Upper lobe of left lung (tissue), 6 donors: ENCODE data around the gene GRPEL1. TPM values are rescaled to one million over a fixed set of nuclear protein-coding genes. Genes with fewer than 3 reads are reported as not detected.

Source experiments
- ATAC-seq, 2 donors: fragments of 200-7000 bp; cut with Tn5 transposase; one replicate each; pipeline ENCODE4 v1.9.1; 2022; ENCODE audit warnings: mild to moderate bottlenecking in 2 of 2, moderate library complexity in 2 of 2; ENCODE audit not compliant: low FRiP score in 2 of 2
- DNase-seq, 2 donors: peaks; one replicate each; pipeline ENCODE4 v3.0.0-alpha.2; 2019 to 2020
- H3K27ac ChIP-seq, 4 donors: fragments of 200-600 bp; sonication (generic); one replicate each; pipeline ENCODE4 v1.5.1; 2016 to 2019
- H3K27me3 ChIP-seq, 4 donors: fragments of 200-600 bp; sonication (generic); one replicate each; pipeline ENCODE4 v1.5.1; 2017 to 2019
- H3K36me3 ChIP-seq, 4 donors: fragments of 200-600 bp; sonication (generic); one replicate each; pipeline ENCODE4 v1.5.1; 2016 to 2019
- H3K4me1 ChIP-seq, 4 donors: fragments of 200-600 bp; sonication (generic); one replicate each; pipeline ENCODE4 v1.5.1; 2018 to 2019
- H3K4me3 ChIP-seq, 4 donors: fragments of 200-600 bp; sonication (generic); one replicate each; pipeline ENCODE4 v1.5.1; 2017 to 2019; ENCODE audit warnings: mild to moderate bottlenecking in 2 of 4, moderate library complexity in 1 of 4
- H3K9me3 ChIP-seq, 4 donors: fragments of 200-600 bp; sonication (generic); one replicate each; pipeline ENCODE4 v1.5.1; 2018 to 2019
- EP300 ChIP-seq, 4 donors: sonication (generic); formaldehyde crosslinking; IDR thresholded peaks; one replicate each; pipeline ENCODE4 v1.5.1; 2017; ENCODE audit warnings: antibody characterized with exemption in 4 of 4, control low read depth in 2 of 4
- POLR2A ChIP-seq, 4 donors: fragments of 450-650 bp; IDR thresholded peaks; one replicate each; pipeline ENCODE4 v1.5.1; 2016 to 2017; ENCODE audit warnings: antibody characterized with exemption in 4 of 4, mild to moderate bottlenecking in 2 of 4
- POLR2AphosphoS5 ChIP-seq, 2 donors: sonication (generic); formaldehyde crosslinking; IDR thresholded peaks; one replicate each; pipeline ENCODE4 v1.5.1; 2017; ENCODE audit warnings: antibody characterized with exemption in 2 of 2
- WGBS, 2 donors: methylation state at CpG; one replicate each; pipeline ENCODE4 v1.1.5; 2017 to 2018; 5-methylcytosine and 5-hydroxymethylcytosine counted together
- total RNA-seq, 6 donors: library from RNA; depleted of rRNA in 4 of 6; stranded (reverse); fragments of >200 nt in 4 of 6; gene quantifications; one replicate each; pipeline versions ENCODE4 v1.1.0 to v1.2.1, GENCODE V29; 2016 to 2021
- TF ChIP-seq, protein P1 (sequence below), 6 experiments: fragments of 450-650 bp in 4 of 6; fragments of 200-600 bp in 2 of 6; sonication (generic) in 2 of 6; IDR thresholded peaks; one replicate each; pipeline ENCODE4 v1.5.1; 2016 to 2019; ENCODE audit warnings: antibody characterized with exemption in 6 of 6
- donor health status: DM: no; HTN: no; CAD: no; lungs with moderate emphysema.
- donor health status: DM: no; HTN: yes; CAD: no; lungs with severe emphysema.

The GRPEL1 gene
- total RNA-seq, 6 donors from 2014 or later = 9.4 to 29.0 (median 24.2) TPM

DNA sequence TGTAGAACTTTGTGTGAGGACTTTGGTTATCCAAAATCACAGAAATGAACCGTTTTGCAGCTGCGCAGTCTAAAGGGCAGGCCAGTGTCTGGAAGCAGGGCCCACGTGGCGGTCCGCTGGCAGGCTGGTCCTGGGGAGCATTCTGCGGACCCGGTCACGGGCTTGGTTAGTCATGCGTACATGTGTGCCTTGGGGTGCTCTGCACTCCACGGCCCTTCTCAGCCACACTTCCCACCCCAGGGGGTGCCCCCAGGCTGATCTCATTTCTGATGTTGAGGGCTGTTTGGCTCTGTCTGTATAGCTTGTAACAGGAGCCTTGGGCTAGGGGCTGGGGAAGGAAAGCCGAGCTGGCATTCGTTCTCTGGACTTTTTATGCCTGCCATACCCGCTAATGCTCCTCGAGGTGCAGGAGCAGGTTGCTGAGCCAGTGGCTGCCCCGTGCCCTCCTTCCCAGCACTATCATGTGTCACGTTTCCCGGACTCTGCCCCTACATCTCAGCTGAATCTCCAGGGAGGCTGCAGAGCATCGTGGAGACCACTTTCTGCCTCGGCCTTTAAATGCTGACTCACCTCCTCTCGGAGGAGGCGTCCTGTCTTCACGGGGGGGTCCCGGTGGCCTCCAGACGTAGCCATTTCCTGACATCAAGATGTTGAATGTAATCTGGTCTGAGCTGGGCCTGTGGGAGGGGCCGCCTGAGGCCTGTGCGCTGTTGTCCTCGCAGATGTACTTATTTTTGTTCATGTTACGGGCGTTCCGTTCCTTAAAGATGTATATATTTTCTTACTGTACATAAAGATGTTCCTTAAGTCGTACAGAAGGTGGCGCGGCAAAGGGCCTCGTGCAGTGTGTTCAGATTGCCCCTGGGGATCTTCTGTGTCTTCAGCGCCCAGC, 36.1 kb downstream of the GRPEL1 start:
- Histone ChIP-seq H3K27me3 (no peaks in the 10 kb centered on the region), H3K36me3 (peaks cover 22 to 55% (median 35%) of the 10 kb centered on the region in 4 donors), H3K9me3 (no peaks in the 10 kb centered on the region), H3K4me1 (peaks cover 0 to 10% (median 4%) of the 10 kb centered on the region in 4 donors), H3K4me3 (no peak overlapping the region), H3K27ac (no peak overlapping the region)
- ATAC-seq (no peak), DNase-seq (no peak)
- WGBS, 2 donors = 79 to 82% methylated on average over 34 to 35 of the region's 35 CpGs
- TF ChIP-seq EP300 (IDR thresholded peaks at IDR 0.05) (no peak), POLR2A (IDR thresholded peaks at IDR 0.05) (no peak)

DNA sequence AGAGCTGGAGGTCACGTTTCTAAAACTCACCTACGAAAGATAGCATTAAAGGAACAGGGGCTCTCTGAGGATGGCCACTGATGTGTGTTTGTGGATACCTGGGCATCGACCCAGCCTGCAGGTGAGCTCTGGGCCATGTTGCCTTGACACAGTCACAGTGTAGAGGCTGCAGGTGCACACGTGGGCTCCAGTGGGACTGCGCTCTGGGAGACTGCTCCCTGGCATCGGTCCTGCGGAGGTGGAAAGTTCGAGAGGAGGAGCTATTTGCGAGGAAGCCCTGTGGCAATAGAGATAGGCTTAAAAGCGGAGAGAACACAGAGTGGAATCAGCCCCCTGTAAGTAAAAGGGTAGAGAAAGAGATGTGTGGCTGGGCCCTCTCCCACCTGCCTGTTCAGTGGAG, 37.0 kb downstream of the GRPEL1 start:
- H3K4me1 ChIP-seq = peaks cover 0 to 10% (median 4%) of the 10 kb centered on the region in 4 donors
- no peaks in the 10 kb centered on the region for H3K9me3 ChIP-seq
- no peak for DNase-seq
- 95 to 96% methylated on average over 10 of the region's 10 CpGs for WGBS, 2 donors
- H3K4me3 ChIP-seq = no peak overlapping the region
- no peak for TF ChIP-seq POLR2A (IDR thresholded peaks at IDR 0.05)
- TF ChIP-seq EP300 (IDR thresholded peaks at IDR 0.05) = no peak
- TF ChIP-seq, protein P1, sequence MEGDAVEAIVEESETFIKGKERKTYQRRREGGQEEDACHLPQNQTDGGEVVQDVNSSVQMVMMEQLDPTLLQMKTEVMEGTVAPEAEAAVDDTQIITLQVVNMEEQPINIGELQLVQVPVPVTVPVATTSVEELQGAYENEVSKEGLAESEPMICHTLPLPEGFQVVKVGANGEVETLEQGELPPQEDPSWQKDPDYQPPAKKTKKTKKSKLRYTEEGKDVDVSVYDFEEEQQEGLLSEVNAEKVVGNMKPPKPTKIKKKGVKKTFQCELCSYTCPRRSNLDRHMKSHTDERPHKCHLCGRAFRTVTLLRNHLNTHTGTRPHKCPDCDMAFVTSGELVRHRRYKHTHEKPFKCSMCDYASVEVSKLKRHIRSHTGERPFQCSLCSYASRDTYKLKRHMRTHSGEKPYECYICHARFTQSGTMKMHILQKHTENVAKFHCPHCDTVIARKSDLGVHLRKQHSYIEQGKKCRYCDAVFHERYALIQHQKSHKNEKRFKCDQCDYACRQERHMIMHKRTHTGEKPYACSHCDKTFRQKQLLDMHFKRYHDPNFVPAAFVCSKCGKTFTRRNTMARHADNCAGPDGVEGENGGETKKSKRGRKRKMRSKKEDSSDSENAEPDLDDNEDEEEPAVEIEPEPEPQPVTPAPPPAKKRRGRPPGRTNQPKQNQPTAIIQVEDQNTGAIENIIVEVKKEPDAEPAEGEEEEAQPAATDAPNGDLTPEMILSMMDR (IDR thresholded peaks at IDR 0.05) = no peak
- TF ChIP-seq POLR2AphosphoS5 (IDR thresholded peaks at IDR 0.05) = no peak
- H3K36me3 ChIP-seq = peaks cover 22 to 65% (median 39%) of the 10 kb centered on the region in 4 donors
- H3K27ac ChIP-seq = no peak overlapping the region
- ATAC-seq = no peak
- no peaks in the 10 kb centered on the region for H3K27me3 ChIP-seq

DNA sequence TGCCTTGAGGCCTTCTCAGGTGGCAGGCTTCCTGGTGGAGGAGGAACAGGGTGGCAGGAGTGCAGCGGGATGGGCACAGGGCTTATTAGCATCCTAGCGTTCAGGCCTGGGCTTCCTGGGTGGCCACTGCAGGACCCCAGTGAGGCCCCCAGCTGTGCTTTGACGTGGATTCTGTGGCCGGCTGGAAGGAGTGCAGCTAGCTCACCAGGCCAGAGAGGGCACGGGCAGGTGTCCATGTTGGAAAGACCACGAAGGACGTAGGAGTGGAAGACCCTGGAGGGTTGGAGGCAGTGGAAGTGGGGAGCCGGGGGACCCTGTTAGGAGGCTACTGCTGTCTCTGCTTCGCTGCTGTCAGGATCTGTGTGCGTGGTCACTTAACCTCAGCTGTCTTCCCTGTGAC, 37.9 kb downstream of the GRPEL1 start:
- Histone ChIP-seq H3K27ac (no peak overlapping the region), H3K4me1 (peaks cover 0 to 9% (median 2%) of the 10 kb centered on the region in 4 donors), H3K36me3 (peaks cover 22 to 74% (median 48%) of the 10 kb centered on the region in 4 donors), H3K9me3 (no peaks in the 10 kb centered on the region), H3K4me3 (no peak overlapping the region), H3K27me3 (no peaks in the 10 kb centered on the region)
- DNase-seq = no peak
- TF ChIP-seq POLR2AphosphoS5 (IDR thresholded peaks at IDR 0.05) (no peak), EP300 (IDR thresholded peaks at IDR 0.05) (no peak), POLR2A (IDR thresholded peaks at IDR 0.05) (no peak)
- TF ChIP-seq, protein P1 (IDR thresholded peaks at IDR 0.05) = no peak
- no peak for ATAC-seq
- WGBS, 2 donors = 95% methylated on average over 10 of the region's 10 CpGs

DNA sequence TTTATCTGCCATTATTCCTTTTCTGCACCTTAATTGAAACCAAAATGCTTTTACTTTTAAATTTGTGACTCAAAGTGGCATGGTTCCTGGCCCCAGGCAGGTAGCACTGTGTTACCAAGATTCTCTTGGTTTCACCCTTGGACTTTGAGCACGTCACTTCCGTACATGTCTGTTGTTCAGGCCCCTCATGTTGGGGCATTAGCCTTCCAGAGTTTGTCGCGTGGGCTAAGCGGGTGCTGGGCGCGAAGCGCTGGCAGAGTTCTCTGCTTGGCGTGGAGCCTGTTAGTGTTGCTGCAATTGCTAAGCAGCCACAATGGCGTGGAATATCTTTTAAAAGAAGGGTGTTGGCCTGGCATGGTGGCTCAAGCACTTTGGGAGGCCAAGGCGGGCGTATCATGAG, 38.7 kb downstream of the GRPEL1 start:
- DNase-seq (no peak), ATAC-seq (no peak)
- 95 to 96% methylated on average over 12 of the region's 12 CpGs for WGBS, 2 donors
- Histone ChIP-seq H3K27ac (no peak overlapping the region), H3K4me3 (no peak overlapping the region), H3K27me3 (no peaks in the 10 kb centered on the region), H3K4me1 (peaks cover 0 to 2% (median under 1%) of the 10 kb centered on the region in 4 donors), H3K36me3 (peaks cover 22 to 81% (median 53%) of the 10 kb centered on the region in 4 donors), H3K9me3 (no peaks in the 10 kb centered on the region)
- no peak for TF ChIP-seq POLR2A (IDR thresholded peaks at IDR 0.05)
- TF ChIP-seq EP300 (IDR thresholded peaks at IDR 0.05) = no peak
- TF ChIP-seq POLR2AphosphoS5 (IDR thresholded peaks at IDR 0.05) = no peak
- TF ChIP-seq, protein P1 (IDR thresholded peaks at IDR 0.05) = no peak

DNA sequence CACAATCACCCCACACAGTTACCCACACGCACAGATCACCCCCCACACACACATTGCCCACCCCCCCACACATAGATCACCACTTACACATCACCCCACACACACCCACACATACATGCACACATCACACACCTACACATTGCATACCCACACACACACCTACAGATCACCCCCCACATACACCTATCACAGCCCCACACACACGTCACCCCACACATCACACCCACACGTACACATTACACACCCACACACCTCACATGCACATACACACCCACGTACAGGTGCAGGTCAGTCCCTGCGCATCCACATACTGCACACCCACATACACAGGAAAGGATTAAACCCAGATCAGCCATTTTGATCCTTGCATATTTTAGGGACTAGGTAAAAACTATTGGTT, 40.0 kb downstream of the GRPEL1 start:
- H3K36me3 ChIP-seq = peaks cover 22 to 94% (median 62%) of the 10 kb centered on the region in 4 donors
- WGBS, 2 donors = 87 to 92% methylated on average over 5 of the region's 5 CpGs

More for the DNA sequence above, 40.0 kb downstream of the GRPEL1 start:
- Histone ChIP-seq H3K4me1 (no peaks in the 10 kb centered on the region), H3K9me3 (no peaks in the 10 kb centered on the region), H3K27ac (no peak overlapping the region), H3K27me3 (no peaks in the 10 kb centered on the region), H3K4me3 (no peak overlapping the region)
- TF ChIP-seq POLR2AphosphoS5 (IDR thresholded peaks at IDR 0.05) = no peak
- TF ChIP-seq EP300 (IDR thresholded peaks at IDR 0.05) = no peak
- no peak for TF ChIP-seq POLR2A (IDR thresholded peaks at IDR 0.05)
- TF ChIP-seq, protein P1 (IDR thresholded peaks at IDR 0.05) = no peak
- ATAC-seq (no peak), DNase-seq (no peak)
